ENCODE data around the gene ABCD1. TPM values are rescaled to one million over a fixed set of nuclear protein-coding genes. Genes with fewer than 3 reads are reported as not detected.
"Not testable (repeated sequence)": the region's sequence is repeated elsewhere in the genome, so short reads cannot be mapped to it uniquely, and the experiment has no call there.

The ABCD1 gene
- total RNA-seq, 1 donor from 2014 or later, result 19.3 TPM

- intact Hi-C loops (cut with micrococcal nuclease), result no loop called here
Measured at GRCh38 chrX:153731117-153731844, 6.6 kb downstream of the ABCD1 start.

DNA sequence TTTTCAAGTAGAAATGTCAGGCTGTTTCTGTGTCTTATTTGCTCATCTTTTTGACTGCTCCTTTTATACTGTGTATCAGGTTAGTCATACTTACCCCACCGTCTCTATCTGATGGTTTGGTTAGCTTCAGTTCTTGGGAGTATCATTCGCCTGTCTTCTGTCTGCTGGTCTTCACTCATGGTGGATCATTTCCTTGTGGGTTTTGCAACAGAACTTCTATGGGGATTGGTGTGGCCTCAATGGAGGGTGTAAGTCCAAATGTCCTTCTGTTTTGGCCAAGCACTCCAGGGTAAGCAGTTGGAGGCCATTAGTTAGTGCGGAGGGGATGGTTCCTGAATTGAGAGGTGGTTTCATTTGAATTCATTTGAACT, 7.2 kb downstream of the ABCD1 start:
- intact Hi-C loops (cut with micrococcal nuclease), result no loop called here

- intact Hi-C loops (cut with micrococcal nuclease), result no loop called here
Measured at GRCh38 chrX:153732401-153732800, 7.7 kb downstream of the ABCD1 start.

GRCh38 chrX:153733651-153734240, 9.1 kb downstream of the ABCD1 start:
- intact Hi-C loops (cut with micrococcal nuclease), result no loop called here

GRCh38 chrX:153734871-153735270, 10.2 kb downstream of the ABCD1 start:
- intact Hi-C loops (cut with micrococcal nuclease), result no loop called here

GRCh38 chrX:153735274-153735673, 10.6 kb downstream of the ABCD1 start:
- intact Hi-C loops (cut with micrococcal nuclease), result no loop called here

- intact Hi-C loops (cut with micrococcal nuclease), result no loop called here
Measured at GRCh38 chrX:153736071-153736820, 11.6 kb downstream of the ABCD1 start.

- intact Hi-C loops (cut with micrococcal nuclease), result no loop called here
Measured at GRCh38 chrX:153736871-153737441, 12.3 kb downstream of the ABCD1 start.

DNA sequence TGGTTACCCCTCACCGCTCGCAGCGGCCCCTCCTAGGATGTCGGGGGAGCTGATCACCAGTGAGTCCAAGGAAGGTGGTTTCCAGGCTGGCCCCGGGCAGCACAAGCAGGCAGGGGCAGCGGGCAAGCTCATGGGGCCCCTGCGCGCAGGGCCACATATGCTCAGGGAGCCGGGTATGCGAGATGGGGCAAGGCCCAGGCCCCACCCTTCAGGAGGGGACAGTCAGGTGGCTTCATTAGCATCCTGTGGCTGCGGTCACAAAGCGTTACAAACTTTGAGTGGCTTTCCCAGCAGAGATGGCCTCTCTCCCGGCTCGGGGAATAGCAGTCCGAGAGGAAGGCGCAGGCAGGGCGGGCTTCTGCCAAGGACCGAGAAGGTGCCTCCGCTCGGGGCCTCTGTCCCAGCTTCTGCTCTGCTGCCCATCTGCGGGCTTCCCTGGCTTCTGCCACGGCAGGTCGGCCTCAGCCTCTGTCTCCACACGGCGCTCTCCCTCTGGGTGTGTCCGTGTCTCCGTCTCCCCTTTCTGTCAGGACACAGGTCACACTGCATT, 13.5 kb downstream of the ABCD1 start:
- intact Hi-C loops (cut with micrococcal nuclease), result no loop called here

DNA sequence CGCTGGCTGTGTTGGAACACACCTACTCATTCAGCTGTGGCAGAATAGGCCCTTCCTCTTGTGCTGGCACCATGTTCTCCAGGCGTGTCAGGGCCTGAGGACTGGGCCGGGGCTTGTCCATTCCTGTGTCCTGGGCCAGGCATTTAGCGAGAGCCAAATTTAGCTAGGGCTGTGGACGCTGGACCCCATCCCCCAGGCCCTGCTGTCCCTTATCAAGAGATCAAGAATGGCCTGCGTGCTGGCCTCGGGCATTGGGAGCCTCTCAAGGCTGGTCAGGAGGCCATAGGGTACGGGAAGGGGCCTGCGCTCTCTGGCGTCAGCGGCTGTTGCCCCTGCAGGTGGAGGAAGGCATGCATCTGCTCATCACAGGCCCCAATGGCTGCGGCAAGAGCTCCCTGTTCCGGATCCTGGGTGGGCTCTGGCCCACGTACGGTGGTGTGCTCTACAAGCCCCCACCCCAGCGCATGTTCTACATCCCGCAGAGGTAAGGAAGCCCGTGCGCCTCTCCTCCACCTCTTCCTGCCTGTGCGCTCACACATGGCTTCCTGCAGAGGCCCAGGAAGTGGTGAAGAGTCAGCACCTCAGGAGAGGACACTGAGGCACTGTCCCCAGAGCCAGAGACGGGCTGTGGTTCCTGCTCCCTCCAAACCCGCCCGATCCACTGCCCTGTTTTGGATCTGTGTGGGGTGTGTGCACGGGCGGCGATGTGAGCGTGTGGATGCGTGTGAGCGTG, 15.3 kb downstream of the ABCD1 start:
- intact Hi-C loops (cut with micrococcal nuclease), result no loop called here

DNA sequence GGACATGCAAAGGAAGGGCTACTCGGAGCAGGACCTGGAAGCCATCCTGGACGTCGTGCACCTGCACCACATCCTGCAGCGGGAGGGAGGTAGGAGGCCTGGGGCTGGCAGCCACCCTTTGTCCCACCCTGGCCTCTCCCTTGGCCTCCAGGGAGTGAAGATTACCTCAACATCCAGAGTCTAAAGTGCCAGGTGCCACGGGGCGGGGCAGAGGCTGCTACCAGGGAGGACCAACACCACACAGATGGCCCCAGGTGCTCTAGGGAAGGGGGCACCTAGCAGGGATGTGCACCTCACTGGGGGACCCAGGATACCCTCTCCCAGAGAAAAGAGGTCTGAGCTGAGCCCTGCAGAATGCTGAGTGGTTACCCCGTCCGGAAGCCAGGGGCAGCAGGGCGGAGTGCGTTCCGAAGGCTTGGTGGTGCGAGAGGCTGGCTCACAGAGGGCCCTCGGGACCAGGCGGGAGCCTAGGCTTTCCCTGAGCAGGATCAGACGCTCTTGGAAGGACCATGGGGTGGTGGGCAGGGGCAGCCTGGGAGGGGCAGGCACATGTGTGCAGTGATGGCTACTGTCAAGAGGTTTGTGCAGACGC, 16.1 kb downstream of the ABCD1 start:
- intact Hi-C loops (cut with micrococcal nuclease), result no loop called here

- intact Hi-C loops (cut with micrococcal nuclease), result no loop called here
Measured at GRCh38 chrX:153741446-153741845, 16.8 kb downstream of the ABCD1 start.

DNA sequence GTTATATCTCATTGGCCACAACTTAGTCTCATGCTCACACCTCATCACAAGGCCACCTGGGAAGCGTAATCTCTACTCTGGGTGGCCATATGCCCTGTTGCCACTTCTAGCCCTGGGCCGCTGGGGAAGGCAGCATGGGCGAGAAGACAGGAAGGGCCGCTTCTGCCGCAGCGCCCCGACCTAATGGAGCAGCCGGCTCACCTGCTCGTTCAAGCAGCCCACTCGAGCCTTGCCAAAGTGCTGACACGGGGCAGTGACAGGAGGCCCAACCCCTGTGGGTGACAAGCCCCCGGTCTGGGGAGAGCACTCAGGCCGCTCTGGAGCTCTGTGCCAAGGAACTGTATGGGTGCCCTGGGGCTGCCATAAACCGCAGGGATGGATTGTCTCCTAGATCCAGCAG, 17.5 kb downstream of the ABCD1 start:
- intact Hi-C loops (cut with micrococcal nuclease), result not testable (repeated sequence)

GRCh38 chrX:153742796-153743467, 18.3 kb downstream of the ABCD1 start:
- intact Hi-C loops (cut with micrococcal nuclease), result not testable (repeated sequence)

GRCh38 chrX:153743468-153744209, 19.0 kb downstream of the ABCD1 start:
- intact Hi-C loops (cut with micrococcal nuclease), result not testable (repeated sequence)

DNA sequence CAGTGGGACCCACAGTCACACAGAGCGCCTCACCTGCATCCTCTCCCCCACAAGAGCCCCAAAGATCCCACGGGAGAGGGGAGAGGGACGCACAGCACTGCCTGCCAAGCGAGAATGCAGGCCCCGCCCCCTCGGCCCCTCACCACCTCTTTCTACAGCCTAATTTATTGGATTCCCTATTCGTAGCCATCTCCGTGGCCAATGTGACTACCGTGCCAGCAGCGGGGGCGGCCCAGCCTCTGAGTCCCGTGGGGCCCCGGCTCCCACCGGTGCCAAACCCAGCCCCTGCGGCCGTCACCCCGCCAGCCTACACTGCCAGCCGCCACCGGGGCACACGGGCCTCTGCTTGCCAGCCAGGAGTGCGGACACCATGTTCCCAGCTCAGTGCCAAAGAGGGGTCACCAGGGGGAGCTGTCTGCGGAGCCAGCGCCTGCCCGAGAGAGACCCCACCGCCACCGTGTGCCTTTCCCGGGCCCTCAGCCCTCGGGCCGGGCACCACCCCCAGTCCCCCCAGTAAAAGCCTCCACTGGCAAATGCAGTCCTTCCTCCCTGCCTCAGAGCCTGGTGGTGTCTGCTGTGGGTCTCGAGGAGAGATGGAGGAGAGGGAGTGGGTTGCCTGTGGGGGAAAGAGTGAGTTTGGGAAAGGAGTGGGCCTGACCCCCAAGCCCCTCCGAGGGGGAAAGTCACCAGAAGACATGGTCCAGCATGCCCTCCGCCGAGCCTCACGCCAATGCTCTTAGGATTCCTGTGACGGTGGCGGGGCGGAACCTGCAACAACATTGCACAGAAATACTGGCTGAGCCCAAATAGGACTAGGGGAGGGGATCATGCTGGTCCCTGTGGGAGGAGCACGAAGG, 19.8 kb downstream of the ABCD1 start:
- intact Hi-C loops (cut with micrococcal nuclease), result no loop called here

DNA sequence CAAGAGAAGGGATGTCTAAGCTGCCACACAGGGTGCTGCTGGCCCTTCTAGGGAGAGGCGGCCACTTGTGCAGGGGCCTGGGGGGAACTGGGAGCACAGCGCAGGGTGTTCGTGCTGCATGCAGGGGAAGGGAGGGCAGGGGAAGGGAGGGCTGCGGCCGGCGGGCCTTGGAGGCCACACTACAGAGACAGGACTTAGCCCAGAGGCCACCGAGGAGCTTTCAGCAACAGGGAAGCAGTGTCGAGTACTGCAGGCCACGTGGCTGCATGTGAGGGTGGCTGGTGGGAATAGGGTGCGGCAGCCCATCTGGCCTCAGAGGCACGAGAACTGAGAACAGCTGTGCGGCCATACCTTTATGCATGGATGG, 20.4 kb downstream of the ABCD1 start:
- intact Hi-C loops (cut with micrococcal nuclease), result not testable (repeated sequence)

- intact Hi-C loops (cut with micrococcal nuclease), result no loop called here
Measured at GRCh38 chrX:153746359-153746758, 21.7 kb downstream of the ABCD1 start.

DNA sequence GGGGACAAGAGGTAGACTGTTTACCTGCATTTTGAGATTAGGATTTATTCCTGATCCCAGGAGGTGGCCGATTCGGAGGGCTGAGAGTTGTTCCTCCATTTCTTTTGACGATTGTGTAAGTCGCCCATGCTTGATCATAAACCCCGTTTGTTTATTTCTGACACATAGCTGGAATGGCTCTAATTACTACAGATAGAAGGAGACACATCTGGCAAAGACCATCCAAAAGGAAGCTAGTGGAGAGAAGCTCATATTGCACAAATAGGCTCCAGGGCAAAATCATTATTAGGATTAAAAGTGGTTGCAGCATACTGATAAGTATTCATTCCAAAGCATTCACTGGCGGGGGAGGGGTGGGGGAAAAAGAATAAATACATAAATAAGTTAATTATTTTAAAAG, 22.3 kb downstream of the ABCD1 start:
- intact Hi-C loops (cut with micrococcal nuclease), result not testable (repeated sequence)
